SH-SY5Y (cell line): Measurements from ENCODE around the gene MYZAP.

Experiments used
- GATA2 ChIP-seq: IDR thresholded peaks from 2 replicates; pipeline ENCODE4 v1.6.1; 2011; ENCODE audit warnings: mild to moderate bottlenecking, low read depth, low read length
- GATA3 ChIP-seq: IDR thresholded peaks from 2 replicates; pipeline ENCODE4 v1.6.1; 2011; ENCODE audit warnings: low read depth, mild to moderate bottlenecking, low read length, moderate library complexity

DNA sequence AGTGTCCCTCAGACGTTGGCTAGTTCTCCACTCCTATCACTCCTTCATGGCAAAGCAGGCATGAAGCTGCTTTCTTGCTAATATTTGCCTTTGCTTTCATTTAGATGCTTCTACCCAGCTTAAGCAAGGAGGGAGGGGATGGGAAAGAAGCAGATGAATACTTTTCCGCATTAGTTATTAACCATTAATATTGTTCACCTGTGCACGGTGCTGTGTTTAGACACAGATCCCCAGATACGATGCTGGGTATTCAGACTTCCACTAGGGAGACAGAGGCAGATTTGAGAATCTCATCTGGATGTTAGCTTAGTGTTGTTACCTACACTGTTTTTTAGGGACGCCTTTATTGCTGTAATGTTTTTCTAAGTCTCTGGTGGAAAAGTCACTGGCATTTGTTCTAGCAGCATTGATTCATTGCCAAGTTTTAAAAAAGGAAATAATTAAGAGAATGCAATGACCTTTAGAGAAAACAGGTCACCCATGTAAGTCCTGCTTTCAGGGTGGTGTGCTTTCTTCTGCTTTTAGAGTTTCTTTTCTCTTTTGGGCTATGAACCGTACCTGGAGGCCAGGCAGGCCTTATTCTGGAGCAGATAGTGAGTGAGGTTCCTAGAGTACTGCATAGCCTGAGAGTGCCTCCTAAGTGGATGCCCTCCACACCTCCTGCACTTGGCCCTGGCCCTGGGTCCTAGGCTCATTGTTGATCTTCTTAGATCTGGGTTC lies 55.5 kb downstream of the MYZAP start:
- TF ChIP-seq GATA3 (no peak), GATA2 (no peak)
